ENCODE measurements around the gene MUSK.

Gene MUSK

DNA sequence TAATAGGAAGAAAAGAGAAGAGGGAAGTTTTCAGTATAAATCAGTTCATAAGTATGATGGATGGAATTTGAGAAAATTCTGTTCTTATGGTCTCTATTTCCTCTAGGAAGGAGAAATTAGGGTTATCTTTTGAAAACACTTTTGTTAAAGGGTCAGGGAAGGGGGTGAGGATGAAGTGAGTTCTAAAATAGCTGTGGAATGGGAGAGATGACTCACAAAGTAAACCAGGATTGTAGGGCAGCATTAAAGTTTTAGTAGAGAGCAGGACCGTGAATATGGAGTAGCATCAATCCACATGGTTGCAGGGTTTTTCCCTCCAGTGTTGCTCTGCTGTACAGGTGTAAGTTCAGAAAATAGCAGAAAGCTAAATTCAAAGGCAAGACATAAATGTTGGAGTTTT is 32.4 kb downstream of the MUSK start:
- DNase-seq, result no peak

DNA sequence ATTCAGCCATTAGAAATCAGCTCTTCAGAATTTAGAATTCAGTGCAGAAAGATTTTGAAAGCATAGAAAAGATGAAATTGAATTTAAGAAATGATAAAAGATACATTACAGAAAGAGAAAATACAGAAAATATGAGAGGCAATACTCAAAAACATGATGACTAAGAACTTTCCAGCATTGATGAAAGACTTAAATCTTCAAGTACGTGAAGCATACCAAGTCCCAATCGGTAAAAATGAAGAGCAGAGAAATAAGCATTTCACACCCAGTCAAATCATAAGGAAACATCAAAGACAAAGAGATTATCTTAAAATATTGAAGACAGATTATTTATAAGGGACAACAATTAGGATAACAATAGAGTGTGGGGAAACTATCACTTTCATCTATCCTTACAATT is 35.1 kb downstream of the MUSK start:
- DNase-seq, result no peak

DNA sequence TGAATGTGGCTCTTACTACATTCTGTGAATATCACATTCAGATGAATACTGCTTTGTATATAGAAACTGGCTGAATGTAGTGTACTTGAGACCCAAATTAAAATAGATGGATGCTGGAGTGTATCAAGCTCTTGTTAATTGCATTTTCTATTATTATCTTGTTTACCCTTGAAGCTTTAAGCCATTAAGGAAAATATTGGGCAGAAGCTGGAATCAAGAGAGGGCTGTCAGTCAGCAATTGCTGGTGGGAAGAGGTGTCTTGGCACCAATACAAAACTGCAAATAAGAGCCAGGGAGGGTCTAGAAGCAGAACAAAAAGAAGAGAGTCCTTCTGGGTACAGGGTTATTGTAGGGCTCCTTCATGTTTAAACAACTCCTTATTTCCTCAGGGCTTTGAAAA is 38.8 kb downstream of the MUSK start:
- no peak for DNase-seq

DNA sequence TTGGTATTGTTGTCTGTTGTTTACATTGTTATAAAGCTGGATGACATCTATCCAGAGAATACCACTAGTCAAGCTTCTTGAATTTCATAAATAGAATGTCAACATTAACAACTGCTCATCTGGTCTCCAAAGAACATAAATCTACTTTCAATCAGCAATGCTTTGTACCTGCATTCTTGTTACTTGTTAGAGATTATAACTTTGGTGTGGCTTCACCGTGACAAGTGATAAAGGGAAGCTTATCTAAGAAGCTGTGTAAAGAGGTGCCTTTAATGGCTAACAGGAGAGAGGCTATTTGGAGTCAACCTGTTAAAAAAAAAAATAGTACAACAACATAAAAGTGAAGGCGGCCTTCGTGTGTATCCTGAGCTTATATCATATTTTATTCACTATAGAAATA is 41.8 kb downstream of the MUSK start:
- no peak for DNase-seq

DNA sequence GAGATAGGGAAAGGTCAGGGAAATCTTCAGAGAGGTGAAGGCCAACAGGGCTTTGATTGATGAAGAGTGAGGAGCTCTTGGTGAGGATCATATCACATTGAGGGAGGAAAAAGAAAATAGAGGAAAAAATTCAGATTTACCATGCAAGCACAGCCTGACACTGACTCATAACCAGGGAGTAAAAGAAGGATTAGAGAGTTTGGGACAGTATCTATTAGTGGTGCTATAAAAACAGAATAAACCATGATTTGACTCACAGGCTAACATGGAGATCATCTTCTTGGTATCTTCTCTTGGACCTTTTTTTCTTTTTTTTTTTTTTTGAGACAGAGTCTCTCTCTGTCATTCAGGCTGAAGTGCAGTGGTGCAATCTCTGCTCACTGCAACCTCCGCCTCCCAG is 44.4 kb downstream of the MUSK start:
- DNase-seq, result no peak

DNA sequence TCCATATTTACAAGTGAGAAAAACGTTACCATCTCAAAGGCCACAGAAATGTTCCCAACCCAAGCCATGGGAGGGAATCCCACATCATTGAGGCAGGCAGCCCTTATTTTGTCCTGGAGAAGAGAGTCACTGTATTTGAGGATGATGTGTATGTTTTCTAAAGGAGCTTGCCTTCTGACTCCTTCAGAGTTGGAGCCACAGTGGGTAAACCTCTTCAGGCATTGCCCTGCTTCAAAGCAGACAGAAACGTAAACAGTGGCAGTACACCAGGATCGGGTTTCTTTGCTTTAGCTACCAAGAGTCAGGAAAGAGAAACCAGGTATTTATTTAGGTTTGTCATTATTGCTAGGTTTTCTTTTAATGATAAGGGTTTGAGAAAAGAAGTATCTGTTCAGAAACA is 45.7 kb downstream of the MUSK start:
- DNase-seq, result no peak

DNA sequence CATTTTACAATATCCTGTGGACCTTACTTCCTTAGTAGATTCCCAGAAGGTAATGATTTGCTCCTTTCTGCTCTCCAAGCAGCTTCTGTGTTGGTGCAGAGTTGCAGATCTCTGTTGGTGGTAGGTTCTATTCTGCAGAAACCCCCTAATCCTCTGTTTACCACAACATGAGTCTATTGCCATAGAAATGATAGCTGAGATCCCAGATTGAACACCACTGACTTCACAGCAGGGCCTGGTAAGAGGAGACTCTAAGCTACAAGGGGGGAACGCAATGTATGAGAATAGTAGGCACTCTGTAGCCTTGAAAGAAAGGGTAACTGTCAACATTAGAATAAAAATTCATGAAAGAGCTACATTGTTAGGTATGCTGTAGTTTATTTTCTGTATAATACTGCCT is 59.5 kb downstream of the MUSK start:
- no peak for DNase-seq

DNA sequence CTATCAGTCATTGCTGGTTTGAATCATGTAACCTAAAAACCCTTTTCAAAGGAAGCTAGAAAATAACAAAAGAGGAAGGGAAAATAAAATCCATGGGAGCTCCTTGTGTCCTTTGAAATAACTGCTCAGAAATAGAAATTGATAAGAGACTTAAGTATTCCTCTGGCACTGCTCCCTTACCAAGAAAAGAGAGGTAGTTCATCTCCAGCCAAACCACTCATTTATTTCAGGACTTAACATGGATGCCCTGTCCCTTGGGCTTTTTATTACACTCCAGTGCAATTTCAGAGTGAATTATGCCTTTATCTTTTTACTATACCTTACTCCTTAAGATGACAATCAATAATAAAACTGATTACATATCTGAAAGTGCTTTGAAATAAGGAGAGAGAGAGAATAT is 61.0 kb downstream of the MUSK start:
- DNase-seq, result no peak

DNA sequence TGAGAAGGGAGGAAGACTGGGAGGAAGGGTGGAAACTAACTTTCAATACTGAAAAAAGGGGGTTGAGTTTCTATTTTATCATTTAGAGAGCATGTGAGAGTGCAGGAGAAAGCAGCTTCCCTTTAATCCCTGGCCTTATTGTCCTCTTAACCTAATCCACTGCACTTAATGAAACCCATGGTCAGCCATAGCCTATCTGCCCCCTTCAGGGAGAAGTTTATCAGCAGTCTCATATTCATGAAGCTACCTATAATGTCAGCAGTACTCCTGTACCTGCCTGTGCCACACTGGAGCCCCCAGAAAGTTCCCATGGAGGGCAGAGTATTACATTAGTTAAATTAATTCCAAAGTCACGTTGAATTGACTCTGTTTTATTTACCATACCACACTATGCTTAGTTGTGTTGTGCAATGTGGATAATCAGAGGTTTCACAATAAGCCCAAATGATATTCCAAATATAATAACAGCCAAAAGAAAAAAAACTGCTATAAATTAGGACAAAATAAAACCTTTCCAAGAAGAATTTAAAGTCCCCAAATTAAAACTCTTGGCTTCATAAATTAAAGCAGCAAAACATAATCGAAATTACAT is 62.9 kb downstream of the MUSK start:
- no peak for DNase-seq

DNA sequence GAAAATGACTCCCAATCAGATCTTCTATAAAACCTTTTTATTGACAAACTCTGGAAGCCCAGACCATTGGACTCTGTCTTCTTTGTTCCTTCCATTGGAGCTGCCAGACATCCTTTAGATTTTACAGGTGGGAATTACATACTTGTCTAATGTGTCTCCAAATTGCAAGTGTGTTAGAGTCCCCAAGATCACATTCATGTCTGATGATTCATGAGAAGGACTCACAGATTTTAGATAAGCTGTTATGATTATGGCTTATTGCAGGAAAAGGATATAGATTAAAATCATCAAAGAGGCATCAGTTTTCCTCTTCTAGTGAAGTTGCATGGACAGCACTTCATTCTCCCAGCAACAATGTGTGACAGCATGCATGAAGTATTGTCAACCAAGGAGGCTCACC is 70.4 kb downstream of the MUSK start:
- DNase-seq, result no peak

DNA sequence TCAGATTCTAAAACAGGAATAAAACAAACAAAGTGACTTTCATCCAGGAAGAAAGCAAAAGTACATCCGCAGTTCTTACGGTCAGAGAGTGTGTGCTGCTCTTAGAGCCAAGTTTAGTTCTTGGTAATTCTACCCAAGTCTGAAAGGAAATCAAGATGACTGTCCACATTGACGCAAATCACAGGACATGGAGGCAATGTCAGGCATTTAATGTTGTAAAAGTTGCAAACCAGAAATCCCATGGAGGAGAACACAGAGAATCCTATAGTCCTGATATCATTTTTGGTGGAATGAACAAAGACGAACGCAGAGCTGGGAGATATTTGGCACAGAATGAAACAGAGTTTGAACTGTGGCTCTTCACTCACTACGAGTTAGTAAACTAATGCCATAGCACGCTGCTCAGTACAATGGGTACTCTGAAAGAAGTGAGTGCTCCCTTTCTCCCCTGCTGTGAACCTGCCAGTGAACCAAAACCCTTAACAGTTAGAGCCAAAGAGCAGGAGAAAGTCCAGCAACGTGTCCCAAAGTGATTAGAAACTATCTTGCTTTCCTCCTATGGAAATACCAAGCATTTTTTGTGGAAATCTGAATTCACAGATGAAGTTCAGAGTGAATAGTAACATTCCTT is 74.3 kb downstream of the MUSK start:
- no peak for DNase-seq

DNA sequence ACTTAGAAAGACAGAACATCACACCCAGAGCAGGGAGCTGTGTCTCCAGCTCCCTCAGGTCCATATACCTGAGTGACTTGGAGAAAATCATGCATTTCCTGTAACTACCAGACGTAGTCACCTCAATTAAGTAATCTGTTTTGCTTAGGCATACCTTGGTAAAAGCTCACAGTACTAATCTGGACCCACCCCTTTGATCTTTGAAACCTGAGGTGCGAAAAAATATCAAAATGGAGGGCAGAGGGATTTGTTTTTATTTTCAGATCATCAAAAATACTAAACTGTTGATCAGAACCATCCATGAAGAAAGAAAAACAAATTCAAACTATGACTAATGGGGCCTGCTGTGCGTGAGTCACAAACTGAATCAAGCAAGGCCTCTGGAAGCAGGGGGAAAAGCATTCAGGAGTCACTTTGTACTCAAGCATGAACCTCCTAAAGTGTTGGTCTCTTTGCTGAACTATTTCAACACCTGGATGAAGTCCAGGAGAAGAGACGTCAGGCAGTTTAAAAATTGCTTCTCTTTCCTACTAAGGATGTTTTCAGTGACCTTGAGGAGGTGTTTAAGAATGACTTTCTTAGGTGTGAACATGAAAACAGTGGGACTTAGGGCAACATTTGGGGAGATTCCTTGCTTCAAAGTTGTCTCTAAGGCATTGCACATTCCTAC is 76.3 kb downstream of the MUSK start:
- no peak for DNase-seq

DNA sequence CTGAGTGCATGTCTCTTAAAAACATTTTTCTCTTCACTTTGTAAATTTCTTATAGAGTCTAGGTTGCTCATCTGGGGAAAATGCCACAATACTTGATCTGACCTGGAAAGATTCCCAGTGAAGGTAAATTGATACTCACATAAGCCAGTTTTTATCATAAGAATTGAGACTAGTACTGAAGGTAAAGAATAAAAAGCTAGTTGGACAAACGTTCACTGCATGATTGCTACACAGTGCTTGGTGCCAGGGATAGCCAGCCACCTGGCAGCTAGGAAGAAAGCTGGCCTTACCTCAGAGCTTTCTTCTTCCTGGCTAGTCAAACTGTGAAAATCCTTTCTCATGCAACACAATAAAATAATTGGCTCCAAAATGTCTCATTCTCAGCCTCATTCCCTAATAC is 77.1 kb downstream of the MUSK start:
- DNase-seq, result no peak

DNA sequence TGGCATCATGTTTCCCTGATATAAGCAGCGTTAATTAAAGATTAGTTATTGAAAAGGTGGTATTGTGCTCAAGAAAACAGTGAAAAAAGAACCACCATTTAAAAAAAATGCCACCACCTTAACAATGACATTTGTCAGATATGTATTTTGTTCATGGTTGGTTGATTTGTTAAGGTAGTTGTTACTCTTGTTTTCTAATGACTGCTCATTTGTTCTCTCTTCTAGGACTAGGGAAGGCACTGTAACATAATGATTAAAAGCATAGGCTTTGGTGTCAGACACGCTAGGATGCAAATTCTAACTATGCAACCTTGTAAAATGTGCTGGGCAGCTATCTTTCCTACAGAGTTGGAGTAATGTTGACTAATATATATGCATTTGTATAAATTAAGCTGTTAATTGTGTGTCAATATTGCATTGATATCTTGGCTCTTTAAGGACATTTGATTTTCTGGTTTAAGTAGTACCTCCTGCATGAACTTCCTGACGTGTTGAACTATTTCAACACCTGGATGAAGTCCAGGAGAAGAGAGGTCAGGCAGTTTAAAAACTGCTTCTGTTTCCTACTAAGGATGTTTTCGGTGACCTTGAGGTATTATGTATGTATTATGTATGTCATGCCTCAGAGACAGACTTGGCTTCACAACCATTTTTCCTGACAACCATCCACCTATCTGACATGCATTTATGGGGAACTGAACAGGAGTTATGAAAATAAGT is 77.8 kb downstream of the MUSK start:
- DNase-seq, result no peak

DNA sequence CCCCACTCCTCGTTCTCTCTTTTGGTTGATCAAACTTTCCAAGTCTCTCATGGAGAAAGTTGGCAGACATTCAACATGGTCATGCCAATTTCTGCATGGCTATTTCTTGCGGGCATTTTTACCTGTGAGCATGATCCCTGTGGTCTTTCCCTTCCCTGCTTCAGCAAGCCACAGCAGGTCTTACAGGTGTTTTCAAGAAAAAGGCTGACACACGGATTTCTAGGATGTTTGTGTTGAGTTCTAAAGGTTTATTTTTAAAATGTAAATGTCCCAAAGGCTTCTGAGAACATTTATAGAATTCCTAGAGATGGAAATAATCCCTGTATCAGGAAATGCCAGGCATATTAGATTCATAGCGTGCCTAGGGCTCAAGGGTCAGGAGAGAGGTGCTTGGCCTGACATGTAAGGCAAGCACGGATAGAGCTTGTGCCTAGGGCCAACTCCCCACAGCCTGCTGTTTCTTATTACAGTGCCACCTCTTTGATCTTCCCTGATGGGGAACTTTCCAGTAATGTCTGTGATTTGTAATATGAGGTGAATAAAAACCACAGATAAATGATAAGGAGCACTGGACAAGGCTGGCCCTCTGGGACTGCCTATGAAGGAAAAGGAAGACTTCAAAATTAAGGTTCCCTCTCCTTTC is 79.8 kb downstream of the MUSK start:
- DNase-seq, result no peak

DNA sequence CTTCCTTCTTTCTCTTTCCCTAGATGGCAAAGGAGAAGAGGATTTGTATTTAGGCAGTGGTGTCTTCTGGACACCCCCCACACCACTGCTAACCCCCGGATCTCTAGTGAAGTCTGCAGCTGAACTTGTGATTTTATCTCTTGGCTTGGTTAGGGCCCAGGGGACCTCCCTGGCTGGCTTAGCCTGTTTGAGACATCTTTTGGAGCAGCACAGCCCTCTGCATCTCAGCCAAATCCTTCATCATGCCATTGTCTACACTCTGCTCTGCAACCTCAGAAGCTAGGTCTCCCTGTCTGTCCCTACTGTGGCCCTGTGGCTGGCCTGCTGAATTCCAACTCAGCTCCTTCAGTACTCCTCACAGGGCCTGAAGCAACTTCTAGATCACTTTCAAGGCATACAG is 81.7 kb downstream of the MUSK start:
- DNase-seq, result no peak

DNA sequence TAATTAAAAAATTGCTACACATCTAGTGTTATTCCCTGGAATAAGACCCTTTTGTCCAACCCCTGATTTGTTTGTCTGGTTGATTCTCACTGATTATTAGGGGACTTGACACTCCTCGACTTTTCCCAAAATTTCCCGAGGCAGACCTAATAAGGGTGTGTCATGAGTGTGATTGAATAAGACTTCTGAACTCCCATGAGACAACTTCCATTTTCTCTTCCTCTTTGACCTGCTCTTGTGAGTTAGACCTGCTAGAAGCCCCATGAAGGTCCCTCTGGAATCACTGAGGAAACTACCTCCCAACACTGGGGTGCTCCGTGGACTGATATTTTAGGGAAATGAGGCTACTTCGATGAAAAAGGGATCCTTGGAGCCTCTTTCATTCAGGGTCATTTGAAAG is 83.4 kb downstream of the MUSK start:
- no peak for DNase-seq

DNA sequence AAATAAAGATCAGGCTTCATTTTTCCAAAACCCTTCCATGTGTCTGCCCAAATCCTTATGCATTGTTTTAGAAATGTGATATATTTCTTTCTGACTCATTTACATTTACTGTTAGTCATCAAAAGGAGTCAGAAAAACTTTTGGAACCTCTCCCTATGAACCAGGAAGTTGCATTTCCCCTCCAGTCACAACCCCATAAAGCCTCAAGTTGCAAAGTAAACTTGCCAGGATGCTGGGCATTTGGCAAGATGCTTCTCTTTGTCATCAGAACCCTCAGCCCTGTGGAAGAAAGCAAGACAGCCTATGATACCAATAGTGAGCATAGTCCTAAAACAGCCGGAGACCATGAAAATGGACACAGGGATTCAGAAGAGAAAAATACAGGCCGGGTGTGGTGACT is 84.2 kb downstream of the MUSK start:
- no peak for DNase-seq

DNA sequence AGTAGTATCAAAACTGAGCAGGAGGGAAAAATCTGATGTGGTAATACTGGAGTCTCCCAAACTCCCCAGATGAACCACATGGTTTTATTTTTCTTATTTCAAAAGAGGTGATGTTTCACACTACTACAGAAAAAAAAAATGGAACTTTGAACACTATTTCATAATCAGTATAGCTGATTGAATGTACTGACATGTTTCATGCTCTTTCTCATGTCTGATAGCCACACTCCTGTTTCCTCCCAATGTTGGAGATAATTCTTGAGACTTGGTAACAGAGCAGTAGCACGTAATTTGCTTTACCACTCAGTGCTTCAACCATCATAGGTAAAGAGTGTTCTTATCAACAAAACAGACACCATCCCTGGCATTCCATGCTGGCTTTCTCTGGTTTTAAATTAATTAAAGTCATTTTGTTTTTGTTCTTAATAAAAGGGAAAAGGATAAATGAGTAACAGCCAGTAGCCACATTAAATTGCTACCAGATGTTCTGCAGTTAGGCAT is 85.2 kb downstream of the MUSK start:
- DNase-seq, result no peak

DNA sequence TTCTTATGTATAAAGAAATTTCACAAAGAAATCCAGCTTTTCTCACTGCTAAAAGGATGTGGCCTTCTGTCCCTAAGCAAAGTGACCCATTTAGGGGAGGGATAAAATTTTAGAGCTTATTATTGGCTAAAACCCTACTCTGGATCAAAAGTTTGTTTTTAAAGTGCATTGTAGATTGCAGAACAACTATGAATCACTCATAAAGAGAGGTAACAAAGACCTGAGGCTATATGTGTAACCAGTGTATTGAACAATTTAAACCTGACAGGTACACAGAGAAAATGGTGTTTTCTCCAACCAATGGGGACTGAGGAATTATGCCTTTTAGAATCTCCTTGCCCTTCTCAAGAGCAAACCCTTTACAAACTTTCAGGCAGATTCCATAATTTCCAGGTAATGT is 86.6 kb downstream of the MUSK start:
- no peak for DNase-seq

DNA sequence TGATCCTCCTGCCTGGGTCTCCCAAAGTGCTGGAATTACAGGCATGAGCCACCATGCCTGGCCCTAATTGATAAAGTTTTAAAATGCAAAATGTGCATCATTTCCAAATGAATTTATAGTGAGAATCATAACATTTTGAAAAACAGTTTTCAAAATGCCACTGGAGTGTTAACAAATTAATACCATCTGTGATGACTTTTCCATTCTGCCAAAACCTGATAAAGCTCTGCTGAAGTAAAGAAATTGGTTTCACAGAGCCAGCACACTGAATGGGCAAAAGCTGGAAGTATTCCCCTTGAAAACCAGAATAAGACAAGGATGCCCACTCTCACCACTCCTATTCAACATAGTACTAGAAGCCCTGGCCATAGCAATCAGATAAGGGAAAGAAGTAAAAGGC is 89.6 kb downstream of the MUSK start:
- no peak for DNase-seq

DNA sequence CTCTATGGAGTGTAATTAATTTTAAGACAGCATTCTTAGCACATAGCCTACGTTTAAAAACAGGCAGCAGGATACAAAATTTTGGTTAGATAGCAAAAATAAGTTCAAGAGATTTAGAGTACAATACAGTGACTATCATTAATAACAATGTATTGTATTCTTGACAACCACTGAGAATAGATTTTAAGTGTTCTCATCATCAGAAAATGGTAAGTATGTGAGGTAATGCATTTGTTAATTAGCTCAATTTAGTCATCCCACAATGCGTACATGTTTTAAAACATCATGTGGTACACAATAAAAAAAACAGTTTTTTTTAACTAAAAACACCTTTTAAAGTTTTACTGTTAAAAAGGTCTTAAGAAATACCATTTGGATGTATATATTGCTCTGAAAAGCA is 94.2 kb downstream of the MUSK start:
- DNase-seq, result no peak

DNA sequence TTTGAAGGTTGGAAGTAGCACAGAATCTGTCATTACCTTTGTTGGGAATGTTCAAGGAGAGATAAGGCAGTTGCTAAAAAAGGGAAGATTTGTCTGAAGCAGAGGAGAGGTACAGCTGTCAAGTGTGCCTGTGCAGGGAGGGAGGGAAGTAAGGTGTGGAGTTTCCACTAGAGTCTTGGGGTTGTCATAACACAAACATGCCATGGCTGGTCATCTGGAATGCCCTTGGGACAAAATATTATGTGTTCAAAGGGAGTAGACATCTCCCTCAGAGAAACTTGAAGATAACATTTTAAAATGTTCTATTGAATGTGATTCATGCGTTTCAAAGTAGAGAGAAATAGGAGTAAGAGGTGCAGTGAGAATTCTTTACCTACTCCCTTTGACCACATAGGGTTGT is 95.0 kb downstream of the MUSK start:
- DNase-seq, result no peak

DNA sequence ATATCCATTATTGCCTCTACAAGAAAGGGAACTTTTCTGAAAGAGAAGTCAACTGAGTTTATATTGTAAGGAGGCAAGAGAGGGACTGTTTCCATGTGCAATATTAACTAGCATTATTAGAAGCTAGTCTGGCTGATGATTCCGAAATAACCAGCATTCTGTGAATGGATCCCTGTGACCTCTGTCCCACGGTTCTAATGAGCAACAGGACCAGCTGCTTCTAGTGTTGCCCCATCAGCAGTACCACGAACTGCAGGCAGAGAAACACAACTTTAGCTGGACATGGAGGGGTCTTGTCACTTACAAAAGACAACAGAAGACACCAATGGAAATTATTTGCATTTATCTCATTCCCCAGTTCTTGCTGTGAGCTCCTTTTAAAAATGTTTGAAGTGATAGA is 95.4 kb downstream of the MUSK start:
- no peak for DNase-seq

Measured in CD4-positive, alpha-beta T cell treated with Interleukin-12 subunit alpha and Interleukin-12 subunit beta, for 1 hour (primary cell).